ENCODE data around the gene SLC25A12.

DNA sequence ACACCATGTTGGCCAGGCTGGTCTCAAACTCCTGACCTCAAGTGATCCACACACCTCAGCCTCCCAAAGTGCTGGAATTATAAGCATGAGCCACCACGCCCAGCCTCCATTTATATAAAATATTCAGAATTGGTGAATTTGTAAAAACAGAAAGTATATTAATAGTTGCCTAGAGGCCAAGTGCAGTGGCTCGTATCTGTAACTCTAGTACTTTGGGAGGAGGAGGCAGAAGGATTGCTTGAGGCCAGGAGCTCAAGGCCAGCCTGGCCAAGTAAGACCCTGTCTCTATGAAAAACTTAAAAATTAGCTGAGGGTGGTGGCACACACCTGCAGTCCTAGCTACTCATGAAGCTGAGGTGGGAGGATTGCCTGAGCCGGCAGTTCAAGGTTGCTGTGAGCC is 89.6 kb downstream of the SLC25A12 start:
- TF ChIP-seq, protein P1, sequence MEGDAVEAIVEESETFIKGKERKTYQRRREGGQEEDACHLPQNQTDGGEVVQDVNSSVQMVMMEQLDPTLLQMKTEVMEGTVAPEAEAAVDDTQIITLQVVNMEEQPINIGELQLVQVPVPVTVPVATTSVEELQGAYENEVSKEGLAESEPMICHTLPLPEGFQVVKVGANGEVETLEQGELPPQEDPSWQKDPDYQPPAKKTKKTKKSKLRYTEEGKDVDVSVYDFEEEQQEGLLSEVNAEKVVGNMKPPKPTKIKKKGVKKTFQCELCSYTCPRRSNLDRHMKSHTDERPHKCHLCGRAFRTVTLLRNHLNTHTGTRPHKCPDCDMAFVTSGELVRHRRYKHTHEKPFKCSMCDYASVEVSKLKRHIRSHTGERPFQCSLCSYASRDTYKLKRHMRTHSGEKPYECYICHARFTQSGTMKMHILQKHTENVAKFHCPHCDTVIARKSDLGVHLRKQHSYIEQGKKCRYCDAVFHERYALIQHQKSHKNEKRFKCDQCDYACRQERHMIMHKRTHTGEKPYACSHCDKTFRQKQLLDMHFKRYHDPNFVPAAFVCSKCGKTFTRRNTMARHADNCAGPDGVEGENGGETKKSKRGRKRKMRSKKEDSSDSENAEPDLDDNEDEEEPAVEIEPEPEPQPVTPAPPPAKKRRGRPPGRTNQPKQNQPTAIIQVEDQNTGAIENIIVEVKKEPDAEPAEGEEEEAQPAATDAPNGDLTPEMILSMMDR (IDR thresholded peaks at IDR 0.05), result no peak
- no peak for TF ChIP-seq POLR2A (IDR thresholded peaks at IDR 0.05)
- no peak for TF ChIP-seq POLR2AphosphoS5 (IDR thresholded peaks at IDR 0.05)
- TF ChIP-seq EP300 (IDR thresholded peaks at IDR 0.05), result no peak

Measured in sigmoid colon (tissue), 4 donors.